Endothelial cell (in vitro differentiated cells): ENCODE results near the gene GRIK3. TPM values are rescaled to one million over a fixed set of nuclear protein-coding genes. Genes with fewer than 3 reads are reported as not detected.

Experiments used
- DNase-seq: peaks from one replicate; pipeline ENCODE4 v3.0.0; 2021; ENCODE audit warnings: low spot score
- H3K27ac Mint-ChIP-seq: one replicate; pipeline ENCODE4 v1.8.0; 2021; ENCODE audit warnings: mixed read lengths, inconsistent platforms; ENCODE audit not compliant: unreplicated experiment
- H3K27me3 Mint-ChIP-seq: one replicate; pipeline ENCODE4 v1.8.0; 2021; ENCODE audit warnings: mild to moderate bottlenecking, moderate library complexity, mixed read lengths, inconsistent platforms; ENCODE audit not compliant: unreplicated experiment
- H3K36me3 Mint-ChIP-seq: one replicate; pipeline ENCODE4 v1.8.0; 2021; ENCODE audit warnings: mild to moderate bottlenecking, low read depth, mixed read lengths, inconsistent platforms; ENCODE audit not compliant: unreplicated experiment
- H3K4me1 Mint-ChIP-seq: one replicate; pipeline ENCODE4 v1.8.0; 2021; ENCODE audit warnings: mild to moderate bottlenecking, mixed read lengths, inconsistent platforms; ENCODE audit not compliant: unreplicated experiment
- H3K4me3 Mint-ChIP-seq: one replicate; pipeline ENCODE4 v1.8.0; 2021; ENCODE audit warnings: mild to moderate bottlenecking, mixed read lengths, inconsistent platforms; ENCODE audit not compliant: unreplicated experiment
- H3K9me3 Mint-ChIP-seq: one replicate; pipeline ENCODE4 v1.8.0; 2021; ENCODE audit warnings: mixed read lengths, inconsistent platforms; ENCODE audit not compliant: unreplicated experiment
- total RNA-seq: library from RNA; stranded (reverse); fragmentation: NEBNext Ultra II Directional; extraction: Animal tissue kit (Norgen Biotek cat#: 25700); gene quantifications from one replicate; pipeline ENCODE4 v1.2.1, GENCODE V29; 2021; ENCODE audit not compliant: unreplicated experiment
- TF ChIP-seq, protein P1 (sequence below): fragments of 200-600 bp; sonication (generic); IDR thresholded peaks from one replicate; pipeline ENCODE4 v1.5.0; 2021; ENCODE audit warnings: antibody characterized with exemption; ENCODE audit not compliant: unreplicated experiment

Gene GRIK3
- total RNA-seq, 1 donor from 2014 or later: 0.05 TPM

DNA sequence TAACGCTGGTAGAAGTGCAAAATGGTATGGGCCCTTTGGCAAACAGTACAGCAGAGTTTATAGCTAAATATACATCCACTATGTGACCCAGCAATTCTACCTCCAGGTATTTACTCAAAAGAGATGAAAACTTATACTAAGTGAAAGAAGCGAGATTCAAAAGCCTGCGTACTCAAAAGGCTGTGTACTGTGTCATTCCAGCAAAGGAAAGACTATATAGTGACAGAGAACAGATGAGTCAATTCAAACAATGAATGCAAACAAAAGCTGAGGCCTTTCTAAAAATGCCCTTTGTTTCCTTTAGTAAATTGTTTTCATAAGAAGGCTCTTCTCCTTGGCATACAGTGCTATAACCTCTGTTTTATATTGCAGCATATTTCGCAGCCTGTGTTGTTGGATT lies 282.8 kb downstream of the GRIK3 start:
- Mint-ChIP-seq H3K27me3 (peaks cover 8% of the 10 kb centered on the region), H3K4me1 (peaks cover 3% of the 10 kb centered on the region), H3K36me3 (no peaks in the 10 kb centered on the region), H3K27ac (no peak overlapping the region), H3K9me3 (no peaks in the 10 kb centered on the region), H3K4me3 (no peak overlapping the region)
- DNase-seq: no peak
- TF ChIP-seq, protein P1, sequence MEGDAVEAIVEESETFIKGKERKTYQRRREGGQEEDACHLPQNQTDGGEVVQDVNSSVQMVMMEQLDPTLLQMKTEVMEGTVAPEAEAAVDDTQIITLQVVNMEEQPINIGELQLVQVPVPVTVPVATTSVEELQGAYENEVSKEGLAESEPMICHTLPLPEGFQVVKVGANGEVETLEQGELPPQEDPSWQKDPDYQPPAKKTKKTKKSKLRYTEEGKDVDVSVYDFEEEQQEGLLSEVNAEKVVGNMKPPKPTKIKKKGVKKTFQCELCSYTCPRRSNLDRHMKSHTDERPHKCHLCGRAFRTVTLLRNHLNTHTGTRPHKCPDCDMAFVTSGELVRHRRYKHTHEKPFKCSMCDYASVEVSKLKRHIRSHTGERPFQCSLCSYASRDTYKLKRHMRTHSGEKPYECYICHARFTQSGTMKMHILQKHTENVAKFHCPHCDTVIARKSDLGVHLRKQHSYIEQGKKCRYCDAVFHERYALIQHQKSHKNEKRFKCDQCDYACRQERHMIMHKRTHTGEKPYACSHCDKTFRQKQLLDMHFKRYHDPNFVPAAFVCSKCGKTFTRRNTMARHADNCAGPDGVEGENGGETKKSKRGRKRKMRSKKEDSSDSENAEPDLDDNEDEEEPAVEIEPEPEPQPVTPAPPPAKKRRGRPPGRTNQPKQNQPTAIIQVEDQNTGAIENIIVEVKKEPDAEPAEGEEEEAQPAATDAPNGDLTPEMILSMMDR: no peak

DNA sequence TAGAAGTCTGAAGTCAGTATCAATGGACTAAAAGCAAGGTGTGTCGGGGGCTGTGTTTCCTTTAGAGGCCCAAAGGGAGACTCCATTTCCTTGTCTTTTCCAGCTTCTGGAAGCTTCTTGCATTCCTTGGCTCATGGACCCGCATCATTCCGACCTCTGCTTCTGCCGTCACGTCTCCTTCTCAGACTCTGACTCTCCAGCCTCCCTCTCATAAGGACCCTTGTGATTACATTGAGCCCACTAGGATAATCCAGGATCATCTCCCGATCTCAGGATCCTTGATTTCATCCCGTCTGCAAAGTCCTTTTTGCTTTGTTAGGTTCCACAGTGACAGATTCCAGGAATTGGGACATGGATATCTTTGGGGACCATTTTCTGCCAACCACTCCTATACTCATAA lies 285.8 kb downstream of the GRIK3 start:
- peaks cover 3% of the 10 kb centered on the region for H3K4me1 Mint-ChIP-seq
- no peaks in the 10 kb centered on the region for H3K36me3 Mint-ChIP-seq
- H3K27ac Mint-ChIP-seq: no peak overlapping the region
- H3K27me3 Mint-ChIP-seq: peaks cover 9% of the 10 kb centered on the region
- H3K9me3 Mint-ChIP-seq: no peaks in the 10 kb centered on the region
- no peak for DNase-seq
- no peak overlapping the region for H3K4me3 Mint-ChIP-seq
- TF ChIP-seq, protein P1: no peak
